Measurements from ENCODE around the gene STK40. TPM values are rescaled to one million over a fixed set of nuclear protein-coding genes. Genes with fewer than 3 reads are reported as not detected.

STK40 gene, protein sequence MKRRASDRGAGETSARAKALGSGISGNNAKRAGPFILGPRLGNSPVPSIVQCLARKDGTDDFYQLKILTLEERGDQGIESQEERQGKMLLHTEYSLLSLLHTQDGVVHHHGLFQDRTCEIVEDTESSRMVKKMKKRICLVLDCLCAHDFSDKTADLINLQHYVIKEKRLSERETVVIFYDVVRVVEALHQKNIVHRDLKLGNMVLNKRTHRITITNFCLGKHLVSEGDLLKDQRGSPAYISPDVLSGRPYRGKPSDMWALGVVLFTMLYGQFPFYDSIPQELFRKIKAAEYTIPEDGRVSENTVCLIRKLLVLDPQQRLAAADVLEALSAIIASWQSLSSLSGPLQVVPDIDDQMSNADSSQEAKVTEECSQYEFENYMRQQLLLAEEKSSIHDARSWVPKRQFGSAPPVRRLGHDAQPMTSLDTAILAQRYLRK
- total RNA-seq (ENCODE audit: low replicate concordance): 7.0 and 12.9 TPM in 2 replicates

DNA sequence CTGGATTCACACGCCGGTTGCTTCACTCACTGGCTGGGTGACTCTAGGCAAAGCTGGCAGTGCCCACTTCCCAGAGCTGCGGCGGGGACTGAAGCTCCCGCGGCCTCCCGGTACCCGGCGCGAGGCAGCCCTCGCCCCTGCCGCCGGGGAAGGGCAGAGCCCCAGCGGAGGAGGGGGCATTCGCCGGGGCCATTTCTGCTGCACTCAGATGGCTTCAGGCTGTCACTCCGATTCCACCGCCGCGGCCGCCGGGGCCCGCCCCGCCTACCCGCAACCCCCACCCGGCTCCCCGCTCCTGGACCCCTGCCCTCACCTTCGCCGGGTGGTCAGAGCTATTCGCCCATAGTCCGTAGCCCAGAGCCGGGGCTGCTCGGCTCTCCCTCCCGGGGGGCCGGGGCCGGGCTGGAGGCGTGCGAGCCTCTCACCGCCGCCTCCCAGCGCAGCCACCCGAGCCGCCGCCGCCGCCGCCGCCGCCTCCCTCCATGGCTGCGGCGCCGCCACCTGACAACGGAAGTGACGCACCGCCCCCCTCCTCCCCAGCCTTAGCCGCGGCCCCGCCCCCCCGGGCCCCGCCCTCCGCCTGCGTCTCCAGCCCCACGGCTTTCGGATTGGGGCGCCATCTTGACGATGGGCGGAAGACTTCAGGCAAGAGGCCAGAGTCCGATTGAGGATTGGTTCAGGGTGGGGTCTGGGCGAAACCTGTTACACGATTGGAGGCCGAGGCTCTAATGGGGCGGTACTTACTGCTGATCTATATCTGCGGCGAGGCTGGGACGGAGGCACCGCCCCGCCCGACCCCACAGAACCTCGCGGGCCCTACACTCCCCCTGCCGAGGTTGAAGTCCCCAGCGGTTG is at the start of gene STK40:
TSS of gene STK40 (minus strand) at position 515 of the 855 bp plus-strand sequence. CDS start 24,592 bp downstream, outside the sequence.
- H3K4me3 ChIP-seq (ENCODE audit: low read depth, low read length): peak within 1 kb of the TSS; percentile 93
- peak; percentile 100 for DNase-seq (ENCODE audit: low read depth)
- TF ChIP-seq, protein P1, sequence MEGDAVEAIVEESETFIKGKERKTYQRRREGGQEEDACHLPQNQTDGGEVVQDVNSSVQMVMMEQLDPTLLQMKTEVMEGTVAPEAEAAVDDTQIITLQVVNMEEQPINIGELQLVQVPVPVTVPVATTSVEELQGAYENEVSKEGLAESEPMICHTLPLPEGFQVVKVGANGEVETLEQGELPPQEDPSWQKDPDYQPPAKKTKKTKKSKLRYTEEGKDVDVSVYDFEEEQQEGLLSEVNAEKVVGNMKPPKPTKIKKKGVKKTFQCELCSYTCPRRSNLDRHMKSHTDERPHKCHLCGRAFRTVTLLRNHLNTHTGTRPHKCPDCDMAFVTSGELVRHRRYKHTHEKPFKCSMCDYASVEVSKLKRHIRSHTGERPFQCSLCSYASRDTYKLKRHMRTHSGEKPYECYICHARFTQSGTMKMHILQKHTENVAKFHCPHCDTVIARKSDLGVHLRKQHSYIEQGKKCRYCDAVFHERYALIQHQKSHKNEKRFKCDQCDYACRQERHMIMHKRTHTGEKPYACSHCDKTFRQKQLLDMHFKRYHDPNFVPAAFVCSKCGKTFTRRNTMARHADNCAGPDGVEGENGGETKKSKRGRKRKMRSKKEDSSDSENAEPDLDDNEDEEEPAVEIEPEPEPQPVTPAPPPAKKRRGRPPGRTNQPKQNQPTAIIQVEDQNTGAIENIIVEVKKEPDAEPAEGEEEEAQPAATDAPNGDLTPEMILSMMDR (IDR thresholded peaks at IDR 0.05; ENCODE audit: insufficient read depth, low read length): no peak

DNA sequence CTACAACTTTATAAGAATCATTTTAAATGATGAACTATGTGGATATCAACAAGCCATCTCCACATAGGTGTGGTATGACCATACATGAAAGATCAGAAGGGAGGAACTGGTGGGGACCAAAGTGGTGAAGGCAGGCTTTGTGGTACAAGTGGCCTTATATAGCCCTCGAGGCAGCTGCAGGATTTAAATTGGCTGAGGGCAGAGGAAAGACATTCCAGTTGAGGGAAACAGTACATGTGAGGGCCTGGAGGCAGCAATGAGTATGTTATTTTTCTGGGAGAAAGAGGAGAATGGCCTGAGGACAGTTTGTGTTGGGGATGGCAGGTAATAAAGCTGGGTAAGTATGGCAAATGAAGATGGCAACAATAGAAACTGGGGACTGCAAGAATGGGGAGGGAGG is 47.4 kb upstream of the STK40 start:
- DNase-seq (ENCODE audit: low read depth): no peak
- TF ChIP-seq, protein P1 (IDR thresholded peaks at IDR 0.05; ENCODE audit: insufficient read depth, low read length): no peak
- H3K4me3 ChIP-seq (ENCODE audit: low read depth, low read length): no peak overlapping the region

DNA sequence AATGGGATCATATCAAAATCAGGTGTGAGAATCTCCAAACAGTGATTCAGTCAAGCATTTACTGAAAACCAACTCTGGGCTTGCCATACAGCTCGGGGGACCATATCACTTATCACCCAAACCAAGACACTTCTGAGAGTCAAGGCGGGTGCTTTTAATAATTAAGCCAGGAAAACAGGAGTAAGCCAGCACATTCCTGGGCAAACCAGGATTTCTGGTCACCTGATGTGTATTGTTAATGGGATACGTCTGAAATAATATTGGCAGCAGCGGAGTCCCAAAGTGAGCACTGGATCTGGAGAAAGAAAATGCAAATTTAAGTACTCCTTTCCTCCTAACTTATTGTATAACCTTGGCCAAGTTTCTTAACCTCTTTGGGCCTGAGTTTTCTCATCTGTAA is 46.9 kb upstream of the STK40 start:
- H3K4me3 ChIP-seq (ENCODE audit: low read depth, low read length): no peak overlapping the region
- TF ChIP-seq, protein P1 (IDR thresholded peaks at IDR 0.05; ENCODE audit: insufficient read depth, low read length): no peak
- no peak for DNase-seq (ENCODE audit: low read depth)

DNA sequence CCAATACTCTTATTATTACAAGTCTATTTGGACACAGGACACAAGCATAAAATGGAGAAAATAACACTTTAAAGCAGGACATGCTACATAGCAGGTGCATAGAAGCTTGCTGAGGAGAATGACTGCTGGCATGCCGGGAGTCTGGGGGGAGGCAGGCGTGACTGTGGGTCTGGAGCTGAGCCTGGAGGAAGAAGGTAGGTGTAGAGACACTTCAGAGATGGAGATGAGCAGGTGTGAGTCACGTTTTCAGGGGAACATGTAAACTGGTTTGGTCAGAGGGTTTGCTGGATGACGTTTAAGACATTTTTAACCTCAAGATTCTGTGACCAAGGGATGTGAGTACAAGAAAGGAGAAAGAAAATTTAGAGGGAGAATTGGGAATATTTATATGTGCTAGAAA is 40.1 kb upstream of the STK40 start:
- no peak for DNase-seq (ENCODE audit: low read depth)
- TF ChIP-seq, protein P1 (IDR thresholded peaks at IDR 0.05; ENCODE audit: insufficient read depth, low read length): no peak

DNA sequence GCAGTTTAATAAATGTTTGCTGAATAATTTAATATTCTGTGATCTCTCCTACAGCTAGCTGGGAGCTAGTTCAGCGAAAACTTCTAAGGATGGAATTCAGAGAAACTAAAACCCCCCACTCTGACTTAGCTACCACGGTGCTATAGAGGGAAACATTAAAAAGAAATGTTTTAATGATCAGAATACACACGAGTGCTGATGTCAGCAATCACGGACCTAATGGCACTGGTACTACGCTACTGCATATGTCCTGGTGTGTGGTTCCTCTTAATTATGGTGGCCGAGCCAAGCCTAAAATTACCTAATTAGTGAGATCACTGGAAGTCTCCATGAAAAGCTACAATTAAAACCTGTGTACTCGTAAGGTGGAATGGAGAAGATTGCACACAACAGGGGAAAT is 35.9 kb upstream of the STK40 start:
- TF ChIP-seq, protein P1 (IDR thresholded peaks at IDR 0.05; ENCODE audit: insufficient read depth, low read length): no peak
- DNase-seq (ENCODE audit: low read depth): no peak
- no peak overlapping the region for H3K4me3 ChIP-seq (ENCODE audit: low read depth, low read length)

More for the DNA sequence above, 40.1 kb upstream of the STK40 start:
- no peak overlapping the region for H3K4me3 ChIP-seq (ENCODE audit: low read depth, low read length)

DNA sequence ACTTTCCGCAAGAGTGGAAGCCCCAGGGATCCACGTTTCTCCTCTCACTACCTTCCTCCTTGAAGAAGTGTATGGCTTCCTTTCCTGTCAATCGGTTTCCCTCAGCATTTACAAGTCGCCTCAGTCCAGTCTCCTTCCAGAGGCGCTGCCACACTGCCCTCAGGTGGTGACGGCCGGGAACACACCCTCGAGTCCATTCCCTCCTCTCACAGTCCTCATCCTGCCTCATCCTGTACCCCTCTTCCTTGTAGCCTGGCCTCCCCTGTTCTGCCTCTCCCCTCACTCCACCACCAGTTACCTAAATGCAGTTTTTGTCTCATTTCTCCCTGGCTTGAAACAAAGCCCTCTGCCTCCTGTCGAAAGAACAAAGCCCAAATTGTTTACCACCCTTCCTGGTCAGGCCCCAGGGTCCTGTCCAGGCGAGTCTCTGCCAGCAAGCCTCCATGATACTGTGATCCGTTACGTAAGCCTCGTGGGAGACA is 35.2 kb upstream of the STK40 start:
- DNase-seq (ENCODE audit: low read depth): peak; percentile 85
- peak overlapping the region; percentile 22 for H3K4me3 ChIP-seq (ENCODE audit: low read depth, low read length)
- TF ChIP-seq, protein P1 (IDR thresholded peaks at IDR 0.05; ENCODE audit: insufficient read depth, low read length): peak; percentile 96

All from fibroblast of the aortic adventitia (primary cell).